CD4-positive, alpha-beta T cell treated with Interleukin-17A for 4 hours (primary cell): Measurements from ENCODE around the gene SOAT1.
"Not testable (repeated sequence)": the region's sequence is repeated elsewhere in the genome, so short reads cannot be mapped to it uniquely, and the experiment has no call there.

Experiments used
- DNase-seq: peaks from one replicate; pipeline ENCODE4 v3.0.0-alpha.2; 2020; ENCODE audit warnings: mixed read lengths

Gene SOAT1

DNA sequence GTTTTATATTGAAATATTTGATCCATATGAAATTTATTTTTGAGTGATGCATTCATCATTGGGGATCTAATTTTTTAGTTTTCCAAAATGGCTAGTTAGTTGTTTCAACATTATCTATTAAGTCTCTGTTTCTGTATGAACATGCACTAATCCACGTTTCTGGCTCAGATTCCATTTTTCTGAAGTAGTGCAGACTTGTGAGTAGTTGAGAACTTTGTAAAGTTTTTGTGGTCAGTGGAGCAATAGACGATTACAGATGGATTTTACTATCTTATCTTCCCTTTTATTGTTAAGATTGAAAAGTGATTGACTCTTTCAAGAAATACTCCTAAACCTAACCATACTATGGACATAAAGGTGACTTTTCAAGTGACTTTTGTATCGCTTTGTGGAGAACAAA is 16.7 kb downstream of the SOAT1 start:
- no peak for DNase-seq

DNA sequence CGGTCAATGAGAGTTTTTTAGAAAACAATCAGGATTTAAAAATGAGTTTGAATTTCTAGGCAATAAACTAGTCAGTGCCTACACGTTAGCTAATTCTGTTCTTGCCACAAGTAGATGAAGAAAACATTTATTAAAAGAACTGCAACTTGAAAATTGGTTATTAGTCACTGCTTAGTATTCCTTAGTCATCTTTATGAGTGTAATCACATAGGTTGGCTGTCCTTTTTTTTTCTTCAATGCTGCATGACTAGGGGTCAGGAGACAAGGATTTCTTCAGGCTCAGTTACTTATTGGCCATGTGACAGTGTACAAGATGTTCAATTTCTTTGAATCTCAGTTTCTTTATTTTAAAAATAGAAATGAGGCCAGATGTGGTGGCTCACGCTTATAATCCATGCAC is 17.1 kb downstream of the SOAT1 start:
- DNase-seq = no peak

- no peak for DNase-seq
Observed at GRCh38 chr1:179311149-179311700, 17.6 kb downstream of the SOAT1 start.

- no peak for DNase-seq
Observed at GRCh38 chr1:179313004-179313403, 19.4 kb downstream of the SOAT1 start.

DNA sequence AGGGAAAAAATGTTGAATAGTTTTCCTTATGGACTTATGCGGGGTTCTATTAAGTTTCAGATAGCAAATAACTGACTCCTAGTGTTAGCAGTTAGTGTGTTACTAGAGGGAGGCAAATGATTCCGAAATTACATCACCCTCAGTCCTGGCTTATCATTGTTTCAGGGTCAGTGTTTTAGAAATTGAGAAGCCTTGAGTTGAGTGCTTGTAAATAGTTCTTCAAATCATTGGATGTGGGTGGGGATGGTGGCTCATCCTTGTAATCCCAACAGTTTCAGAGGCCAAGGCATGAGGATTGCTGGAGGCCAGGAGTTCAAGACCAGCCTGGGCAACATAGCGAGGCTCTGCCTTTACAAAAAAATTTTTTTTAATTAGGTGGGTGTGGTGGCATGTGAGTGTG is 21.3 kb downstream of the SOAT1 start:
- DNase-seq = no peak

- DNase-seq = no peak
Observed at GRCh38 chr1:179318491-179318890, 24.9 kb downstream of the SOAT1 start.

DNA sequence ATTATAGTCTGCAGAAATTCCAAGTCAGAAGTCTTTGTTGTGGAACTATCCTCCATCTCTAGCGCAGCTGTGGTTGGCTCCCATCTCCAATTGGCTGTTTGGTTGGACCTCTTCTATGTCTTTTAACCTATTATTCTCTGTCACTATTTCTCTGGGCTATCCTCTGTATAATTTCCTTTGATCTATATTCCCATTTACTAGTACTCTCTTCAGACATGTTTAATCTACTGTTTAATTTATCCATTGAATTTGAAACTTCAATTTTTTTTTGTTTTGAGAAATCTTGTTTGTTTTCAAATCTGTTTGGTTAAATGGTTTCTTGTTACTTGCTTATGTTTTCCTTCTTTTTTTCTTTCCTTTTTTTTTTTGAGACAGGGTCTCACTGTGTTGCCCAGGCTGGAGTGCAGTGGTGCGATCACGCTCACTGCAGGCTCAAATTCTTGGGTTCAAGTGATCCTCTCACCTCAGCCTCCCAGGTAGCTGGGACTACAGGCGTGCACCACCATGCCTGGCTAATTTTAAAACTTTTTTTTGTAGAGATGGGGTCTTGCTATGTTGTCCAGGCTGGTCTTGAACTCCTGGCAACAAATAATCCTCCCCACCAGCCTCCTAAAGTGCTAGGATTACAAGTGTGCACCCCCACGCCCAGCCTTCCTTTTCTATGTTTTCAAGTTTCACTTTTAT is 28.1 kb downstream of the SOAT1 start:
- no peak for DNase-seq

DNA sequence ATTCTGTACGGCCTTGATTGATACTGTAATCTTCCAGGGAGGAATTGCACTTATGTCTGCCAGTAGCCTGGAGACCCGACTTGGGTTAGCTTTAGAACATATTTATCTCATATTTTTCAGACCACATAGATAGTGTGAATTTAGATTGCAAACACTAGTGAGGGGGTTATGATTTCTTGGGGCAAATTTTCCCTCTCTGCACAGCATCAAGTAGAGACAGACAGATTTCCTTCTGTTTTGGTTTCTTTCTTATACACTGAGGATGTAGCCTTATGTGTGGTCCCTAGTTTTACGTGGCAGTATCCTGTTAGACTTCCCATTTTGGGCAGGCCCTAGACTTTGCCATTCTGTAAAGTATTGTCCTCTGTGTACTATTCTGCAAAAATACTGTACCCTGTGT is 29.0 kb downstream of the SOAT1 start:
- no peak for DNase-seq

GRCh38 chr1:179323436-179323835 is 29.8 kb downstream of the SOAT1 start:
- DNase-seq = no peak

DNA sequence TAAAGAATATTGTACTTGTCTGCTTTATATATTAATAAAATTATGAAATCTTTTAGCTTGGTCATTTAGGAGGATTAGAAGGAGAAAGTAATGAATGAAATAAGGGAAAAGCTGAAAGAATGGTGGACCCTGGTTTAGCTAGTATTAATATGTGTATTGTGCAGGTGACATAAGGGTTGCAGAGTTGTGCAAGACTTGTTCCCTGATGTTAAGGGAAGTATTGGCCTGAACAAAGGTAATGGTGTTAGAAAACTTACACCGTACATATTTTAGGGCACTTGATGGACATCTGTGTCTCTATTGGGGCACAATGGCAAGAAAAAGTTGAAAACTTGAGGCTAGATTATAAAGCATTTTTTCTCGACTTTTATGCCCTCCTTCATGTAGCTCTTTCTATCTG is 32.2 kb downstream of the SOAT1 start:
- DNase-seq = no peak

GRCh38 chr1:179326746-179327145 is 33.1 kb downstream of the SOAT1 start:
- no peak for DNase-seq

- no peak for DNase-seq
Observed at GRCh38 chr1:179327196-179327595, 33.6 kb downstream of the SOAT1 start.

- DNase-seq = no peak
Observed at GRCh38 chr1:179327679-179328078, 34.1 kb downstream of the SOAT1 start.

DNA sequence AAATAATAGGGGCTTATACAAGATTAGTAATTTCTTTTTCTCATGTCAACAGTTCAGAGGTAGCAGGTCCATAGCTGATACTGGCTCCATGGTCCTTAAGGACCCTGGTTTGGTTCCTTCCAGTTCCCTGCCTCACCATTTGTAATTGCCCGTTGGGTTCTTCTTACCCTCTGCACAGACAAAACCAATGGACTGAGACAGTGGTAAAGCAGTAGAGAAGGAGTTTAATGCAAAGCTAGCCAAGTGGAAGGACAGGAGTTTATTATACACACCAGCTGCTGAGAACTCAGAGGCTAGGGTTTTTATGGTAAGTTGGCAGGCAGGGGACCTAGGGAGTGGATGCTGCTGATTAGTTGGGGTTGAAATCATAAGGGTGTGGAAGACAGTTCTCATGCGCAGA is 36.3 kb downstream of the SOAT1 start:
- no peak for DNase-seq

DNA sequence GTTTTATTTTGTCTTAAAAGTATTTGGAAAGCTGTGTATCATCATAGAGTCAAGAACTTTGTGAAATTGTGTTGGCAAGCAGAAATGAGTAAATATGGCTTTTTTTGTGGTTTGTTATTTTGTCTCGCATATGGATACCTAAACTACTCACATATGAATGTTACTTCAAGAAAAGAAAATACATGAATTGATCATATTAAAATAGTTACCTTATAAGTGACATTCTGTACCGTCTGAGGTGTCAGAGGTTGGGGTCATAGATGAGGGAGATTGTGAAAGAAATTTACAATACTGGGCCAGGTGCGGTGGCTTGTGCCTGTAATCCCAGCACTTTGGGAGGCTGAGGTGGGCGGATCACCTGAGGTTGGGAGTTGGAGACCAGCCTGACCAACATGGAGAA is 40.8 kb downstream of the SOAT1 start:
- DNase-seq = no peak

GRCh38 chr1:179337288-179337687 is 43.7 kb downstream of the SOAT1 start:
- no peak for DNase-seq

- DNase-seq = no peak
Observed at GRCh38 chr1:179337942-179338560, 44.5 kb downstream of the SOAT1 start.

DNA sequence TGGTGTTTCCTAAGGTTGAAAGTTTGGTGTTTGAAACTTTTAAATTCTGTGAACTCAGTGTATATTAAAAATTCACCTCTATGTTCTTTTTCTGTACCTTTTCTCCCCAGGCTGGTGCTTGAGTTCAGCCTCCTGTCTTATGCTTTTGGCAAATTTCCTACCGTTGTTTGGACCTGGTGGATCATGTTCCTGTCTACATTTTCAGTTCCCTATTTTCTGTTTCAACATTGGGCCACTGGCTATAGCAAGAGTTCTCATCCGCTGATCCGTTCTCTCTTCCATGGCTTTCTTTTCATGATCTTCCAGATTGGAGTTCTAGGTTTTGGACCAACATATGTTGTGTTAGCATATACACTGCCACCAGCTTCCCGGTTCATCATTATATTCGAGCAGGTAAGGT is 47.3 kb downstream of the SOAT1 start:
- no peak for DNase-seq

- DNase-seq = no peak
Observed at GRCh38 chr1:179341943-179342547, 48.4 kb downstream of the SOAT1 start.

DNA sequence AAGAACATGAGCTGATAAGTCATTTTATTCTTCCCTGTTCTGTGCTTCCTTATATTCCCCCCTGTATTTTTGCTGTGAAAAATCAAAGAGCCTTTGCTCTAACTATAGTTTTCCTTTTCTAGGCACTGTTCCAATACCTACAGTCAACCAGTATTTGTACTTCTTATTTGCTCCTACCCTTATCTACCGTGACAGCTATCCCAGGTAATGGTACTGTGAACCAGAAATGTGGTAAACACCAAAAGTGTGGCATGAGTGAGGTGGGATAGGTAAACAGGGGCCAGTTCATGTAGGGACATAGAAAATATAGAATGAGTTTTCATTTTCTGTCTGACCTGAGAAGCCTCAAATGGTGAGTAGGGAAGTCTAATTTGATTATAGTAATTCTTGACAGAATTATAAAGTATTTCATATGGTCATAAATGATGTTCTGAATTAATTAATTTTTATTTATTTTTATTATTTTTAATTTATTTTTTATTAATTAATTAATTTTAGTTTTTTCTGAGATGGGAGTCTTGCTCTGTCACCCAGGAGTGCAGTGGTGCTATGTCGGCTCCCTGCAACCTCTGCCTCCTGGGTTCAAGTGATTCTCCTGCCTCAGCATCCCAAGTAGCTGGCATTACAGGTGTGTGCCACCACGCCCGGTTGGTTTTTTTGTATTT is 49.3 kb downstream of the SOAT1 start:
- no peak for DNase-seq

- DNase-seq = no peak
Observed at GRCh38 chr1:179351281-179351680, 57.7 kb downstream of the SOAT1 start.

DNA sequence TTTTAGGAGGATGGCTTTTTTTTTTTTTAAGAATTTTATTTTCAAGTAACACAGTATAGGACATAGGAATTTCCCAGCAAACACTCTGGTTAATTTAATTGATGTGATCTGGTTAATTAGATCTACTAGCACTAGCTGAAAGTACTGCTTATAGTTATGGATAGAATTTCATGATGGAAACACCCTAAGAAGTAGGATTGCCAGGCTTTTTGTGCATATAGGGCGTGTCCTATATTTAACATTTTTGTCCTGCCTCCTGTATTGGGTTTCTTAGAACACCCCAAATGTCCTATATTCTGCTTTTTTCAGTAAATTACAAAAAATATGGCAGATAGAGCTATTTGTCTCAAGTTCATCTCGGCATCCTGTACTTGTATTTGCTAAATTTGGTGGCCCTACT is 58.6 kb downstream of the SOAT1 start:
- no peak for DNase-seq

DNA sequence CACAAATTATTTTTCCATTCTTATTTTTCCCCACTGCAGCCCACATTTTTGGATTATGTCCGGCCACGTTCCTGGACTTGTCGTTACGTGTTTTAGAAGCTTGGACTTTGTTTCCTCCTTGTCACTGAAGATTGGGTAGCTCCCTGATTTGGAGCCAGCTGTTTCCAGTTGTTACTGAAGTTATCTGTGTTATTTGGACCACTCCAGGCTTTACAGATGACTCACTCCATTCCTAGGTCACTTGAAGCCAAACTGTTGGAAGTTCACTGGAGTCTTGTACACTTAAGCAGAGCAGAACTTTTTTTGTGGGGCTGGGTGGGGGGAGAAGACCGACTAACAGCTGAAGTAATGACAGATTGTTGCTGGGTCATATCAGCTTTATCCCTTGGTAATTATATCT is 59.9 kb downstream of the SOAT1 start:
- no peak for DNase-seq

- not testable (repeated sequence) for DNase-seq
Observed at GRCh38 chr1:179361631-179362030, 68.0 kb downstream of the SOAT1 start.
